K562 (cell line): ENCODE measurements around the gene PTPRG. TPM values are rescaled to one million over a fixed set of nuclear protein-coding genes. Genes with fewer than 3 reads are reported as not detected.

Source experiments
- ATAC-seq: fragments of 200-7000 bp; cut with Tn5 transposase; 3 replicates; pipeline ENCODE4 v1.9.1; 2020; ENCODE audit warnings: moderate library complexity
- BruUV-seq: library from RNA; stranded (reverse); fragments of 400-500 nt; replicated peaks from 2 replicates; lab custom pipeline; 2021; lab: Mats Ljungman, UMichigan
- CTCF ChIA-PET: fragments of 300-600 bp; formaldehyde crosslinking; extraction: SDS; loops from one replicate; lab custom pipeline; 2021; ENCODE audit warnings: low intra/inter-chr PET ratio; lab: Yijun Ruan, JAX
- POLR2A ChIA-PET: fragments of 300-600, 350-650 bp; sonication (Branson Sonifier 250); formaldehyde crosslinking; extraction: SDS; loops from one replicate; lab custom pipeline; 2021; ENCODE audit warnings: antibody characterized with exemption, inconsistent platforms; lab: Yijun Ruan, JAX
- DNase-seq, 4 experiments: peaks; one replicate each; pipeline versions ENCODE4 v3.0.0 to v3.0.0-alpha.2; 2011 to 2018; ENCODE audit warnings: low spot score in 3 of 4, mixed read lengths in 3 of 4; ENCODE audit errors: extremely low read depth in 1 of 4
- FAIRE-seq: peaks from 2 replicates; lab custom pipeline; 2011; peaks lifted over from hg19 to GRCh38; lab: Jason Lieb, UNC
- H2AFZ ChIP-seq: 2 replicates; pipeline ENCODE4 v1.6.0; 2011; ENCODE audit warnings: low read depth, low read length, control low read depth, inconsistent platforms
- H3K27ac ChIP-seq: fragments of 200-600 bp; 3 replicates; pipeline ENCODE4 v1.8.0; 2011; ENCODE audit warnings: low read depth, mild to moderate bottlenecking, control low read depth, inconsistent platforms, low read length, moderate library complexity, mixed read lengths; ENCODE audit errors: extremely low read depth
- H3K27me3 ChIP-seq, 2 experiments: fragments of 300-600 bp in 1 of 2; 2 replicates in 1 of 2; 3 replicates in 1 of 2; pipeline versions ENCODE4 v1.6.0 to v1.8.0; 2011; ENCODE audit warnings: inconsistent platforms in 2 of 2, low read length in 2 of 2, mild to moderate bottlenecking in 1 of 2, mixed read lengths in 1 of 2, moderate library complexity in 1 of 2; ENCODE audit not compliant: control insufficient read depth in 2 of 2, insufficient read depth in 2 of 2
- H3K36me3 ChIP-seq: fragments of 300-600 bp; 3 replicates; pipeline ENCODE4 v1.8.0; 2011; ENCODE audit warnings: mild to moderate bottlenecking, low read length, inconsistent platforms; ENCODE audit not compliant: control insufficient read depth, insufficient read depth
- H3K4me1 ChIP-seq, 2 experiments: fragments of 200-600 bp in 1 of 2; replicated peaks in 1 of 2; 2 replicates in 1 of 2; 3 replicates in 1 of 2; pipeline versions ENCODE4 v1.5.1 to v1.8.0; 2011; ENCODE audit warnings: inconsistent platforms in 2 of 2, low read length in 2 of 2, mild to moderate bottlenecking in 1 of 2, mixed read lengths in 1 of 2, moderate library complexity in 1 of 2; ENCODE audit not compliant: control insufficient read depth in 2 of 2, insufficient read depth in 2 of 2
- H3K4me2 ChIP-seq: 2 replicates; pipeline ENCODE4 v1.6.1; 2011; ENCODE audit warnings: low read length, control low read depth, inconsistent platforms, mixed read lengths; ENCODE audit not compliant: insufficient read depth
- H3K4me3 ChIP-seq: fragments of 200-600 bp; sonication (generic), shearing (Covaris generic); 2 replicates; pipeline ENCODE4 v1.5.1; 2016; ENCODE audit warnings: control low read depth, inconsistent platforms
- H3K79me2 ChIP-seq: fragments of 200-600 bp; 3 replicates; pipeline ENCODE4 v1.8.0; 2011; ENCODE audit warnings: low read length, inconsistent platforms; ENCODE audit not compliant: control insufficient read depth, insufficient read depth
- H3K9ac ChIP-seq, 2 experiments: 2 replicates each; pipeline versions ENCODE4 v1.6.0 to v1.6.1; 2011; ENCODE audit warnings: low read depth in 2 of 2, low read length in 2 of 2, control low read depth in 1 of 2, inconsistent platforms in 1 of 2, mild to moderate bottlenecking in 1 of 2, mixed read lengths in 1 of 2; ENCODE audit not compliant: insufficient read depth in 1 of 2
- H3K9me1 ChIP-seq: one replicate; pipeline ENCODE4 v1.6.0; 2011; ENCODE audit warnings: inconsistent platforms, mild to moderate bottlenecking, low read length, moderate library complexity; ENCODE audit not compliant: control insufficient read depth, insufficient read depth
- H3K9me3 ChIP-seq: replicated peaks from 2 replicates; pipeline ENCODE4 v1.5.1; 2011; ENCODE audit warnings: low read depth, low read length, inconsistent platforms; ENCODE audit not compliant: control insufficient read depth, insufficient read depth
- H4K20me1 ChIP-seq: replicated peaks from 2 replicates; pipeline ENCODE4 v1.6.1; 2011; ENCODE audit warnings: low read length, inconsistent platforms, mixed read lengths; ENCODE audit not compliant: control insufficient read depth, insufficient read depth
- DEAF1 ChIP-seq: fragments of 450-650 bp; formaldehyde crosslinking; IDR thresholded peaks from 2 replicates; pipeline ENCODE4 v1.4.0; 2020; ENCODE audit warnings: mild to moderate bottlenecking, moderate library complexity
- STAG1 ChIP-seq: sonication (generic); formaldehyde crosslinking; IDR thresholded peaks from 2 replicates; pipeline ENCODE4 v1.5.0; 2020; ENCODE audit warnings: missing genetic modification reagents, borderline replicate concordance
- TAF9B ChIP-seq: fragments of 450-650 bp; IDR thresholded peaks from 2 replicates; pipeline ENCODE4 v1.6.1; 2018; ENCODE audit warnings: mild to moderate bottlenecking; ENCODE audit not compliant: partially characterized antibody
- ZBTB11 ChIP-seq, 3 experiments: fragments of 200-800 bp in 1 of 3; fragments of 250-450 bp in 1 of 3; fragments of 450-650 bp in 1 of 3; sonication (Bioruptor Pico) in 1 of 3; sonication (Bioruptor generic) in 1 of 3; formaldehyde crosslinking in 1 of 3; IDR thresholded peaks; 2 replicates each; pipeline versions ENCODE4 v1.6.1 to v1.8.0; 2016 to 2022; ENCODE audit warnings: mild to moderate bottlenecking in 2 of 3, missing genetic modification characterization in 2 of 3, missing compliant biosample characterization in 1 of 3, moderate library complexity in 1 of 3
- WGBS: fragments of 100-300 bp; shearing (Covaris generic); methylation state at CpG from one replicate; pipeline ENCODE4 v1.1.6; 2016; ENCODE audit warnings: low coverage, mixed read lengths; ENCODE audit not compliant: insufficient coverage; ENCODE audit errors: missing lambda C conversion rate; 5-methylcytosine and 5-hydroxymethylcytosine counted together
- in situ Hi-C: fragments of 300-500 bp; cut with MboI; formaldehyde crosslinking; loops from 4 replicates; pipeline ENCODE4 v1.15.0; 2018; ENCODE audit warnings: inconsistent platforms, mixed read lengths
- intact Hi-C: fragments of 100-400 bp; cut with micrococcal nuclease; formaldehyde crosslinking; loops from 2 replicates; pipeline ENCODE4 v1.14.2; 2022
- polyA plus RNA-seq, 8 experiments: library from polyadenylated mRNA; depleted of rRNA in 4 of 8; stranded (reverse) in 5 of 8; unstranded in 3 of 8; fragments of >200 nt; fragmentation: Nextera tagmentation in 2 of 8; fragmentation: Illumina TruSeq in 1 of 8; extraction: Ambion mirVana in 2 of 8; extraction: Trizol in 1 of 8; gene quantifications; 2 replicates each; pipeline versions ENCODE4 v1.2.1 to v1.2.3, GENCODE V29; 2011 to 2014; ENCODE audit warnings: inconsistent platforms in 1 of 8, missing spikeins in 1 of 8
- total RNA-seq, 7 experiments: library from RNA; depleted of rRNA in 6 of 7; stranded (reverse); fragments of >200 nt in 6 of 7; fragmentation: Illumina TruSeq in 2 of 7; extraction: Trizol in 2 of 7; gene quantifications; 2 replicates each; pipeline versions ENCODE4 v1.2.1 to v1.2.3, GENCODE V29; 2011 to 2021; ENCODE audit warnings: low replicate concordance in 1 of 7

The PTPRG gene
- total and polyA plus RNA-seq, 9 of the 15 experiments (the other 6 are each of a cell fraction or from before 2014, with no cell fraction given): 0.16 TPM; not detected in 8

GRCh38 chr3:61646360-61646759, 85.0 kb downstream of the PTPRG start (continued):
- TF ChIP-seq DEAF1 (CRISPR knock-in tag) (no peak), STAG1 (CRISPR knock-in tag) (no peak)

GRCh38 chr3:61646851-61647525, 85.6 kb downstream of the PTPRG start:
- DNase-seq (no peak), FAIRE-seq (no peak), ATAC-seq (no peak)
- POLR2A ChIA-PET: no interaction called here
- Histone ChIP-seq H4K20me1 (no peaks in the 10 kb centered on the region), H3K36me3 (no peaks in the 10 kb centered on the region), H3K79me2 (no peaks in the 10 kb centered on the region), H3K9ac (no peak overlapping the region), H3K4me3 (no peak overlapping the region), H3K9me1 (no peaks in the 10 kb centered on the region), H3K4me2 (no peak overlapping the region), H3K9me3 (no peaks in the 10 kb centered on the region), H3K27me3 (no peaks in the 10 kb centered on the region), H3K4me1 (no peaks in the 10 kb centered on the region), H2AFZ (no peak overlapping the region), H3K27ac (no peak overlapping the region)
- TF ChIP-seq TAF9B: no peak
- TF ChIP-seq ZBTB11 (CRISPR knock-in tag; IDR thresholded peaks at IDR 0.05): peak in 1 of 3 experiments; percentile 58; a peak in 1 of 6 replicates
- intact Hi-C loops: no loop called here
- CTCF ChIA-PET: no interaction called here
- WGBS: 0% methylated on average over 6 of the region's 7 CpGs
- in situ Hi-C loops: no loop called here
- no TSS peak for BruUV-seq
